Activated CD8-positive, alpha-beta memory T cell treated with anti-CD3 and anti-CD28 coated beads, Interleukin-2, amount 50 U/mL, for 1 hour (primary cell): ENCODE results near the gene PPP5C.
"Not testable (repeated sequence)": the region's sequence is repeated elsewhere in the genome, so short reads cannot be mapped to it uniquely, and the experiment has no call there.

Experiments used
- DNase-seq: peaks from one replicate; pipeline ENCODE4 v3.0.0-alpha.2; 2020; ENCODE audit errors: extremely low read depth

The PPP5C gene

DNA sequence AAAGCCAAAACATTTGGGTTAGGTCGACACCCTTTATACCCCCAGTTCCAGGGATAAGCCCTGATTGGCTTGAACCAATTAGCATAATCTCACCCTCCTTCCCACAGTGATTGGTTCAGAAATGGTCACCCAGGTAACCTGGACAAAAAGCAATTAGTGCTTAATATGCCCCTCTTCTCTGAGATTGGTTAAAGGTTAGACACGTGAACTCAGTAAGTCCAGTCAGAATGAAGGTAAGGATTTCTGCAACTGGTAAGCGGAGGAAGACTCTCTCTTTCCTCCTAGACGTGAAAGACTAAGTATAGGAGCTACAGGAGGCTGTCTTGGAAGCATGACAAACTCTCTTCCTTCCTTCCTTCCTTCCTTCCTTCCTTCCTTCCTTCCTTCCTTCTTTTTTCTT is 83.1 kb downstream of the PPP5C start:
- no peak for DNase-seq

DNA sequence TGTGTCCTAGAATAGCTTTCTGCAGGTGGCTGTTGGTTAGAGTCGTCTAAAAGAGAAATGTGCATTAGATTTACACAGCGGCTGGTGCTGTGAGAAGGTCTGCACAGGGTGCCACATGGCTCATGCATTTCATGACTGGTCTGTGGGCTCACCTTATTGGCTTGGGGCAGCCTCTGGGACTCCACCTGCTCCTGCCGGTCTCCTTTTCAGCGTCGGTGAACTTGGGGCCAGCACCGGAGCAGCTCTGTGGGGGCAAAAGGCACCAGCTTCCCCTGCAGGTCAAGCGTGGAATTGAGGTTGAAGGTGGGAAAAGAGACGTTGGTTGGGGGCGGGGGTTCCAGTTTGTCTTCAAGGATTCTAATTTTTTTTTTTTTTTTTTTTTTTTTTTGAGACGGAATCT is 84.9 kb downstream of the PPP5C start:
- no peak for DNase-seq

DNA sequence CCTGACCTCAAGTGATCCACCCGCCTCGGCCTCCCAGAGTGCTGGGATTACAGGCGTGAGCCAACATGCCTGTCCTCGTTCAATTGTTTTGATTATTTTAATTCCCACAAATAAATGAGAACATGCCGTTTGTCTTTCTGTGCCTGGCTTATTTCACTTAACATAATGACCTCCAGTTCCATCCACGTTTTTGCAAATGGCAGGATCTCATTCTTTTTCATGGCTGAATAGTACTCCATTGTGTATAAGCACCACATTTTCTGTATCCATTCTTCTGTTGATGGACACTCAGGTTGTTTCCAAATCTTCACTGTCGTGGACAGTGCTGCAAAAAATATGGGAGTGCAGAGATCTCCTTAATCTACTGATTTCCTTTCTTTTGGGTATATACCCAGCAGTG is 86.6 kb downstream of the PPP5C start:
- DNase-seq: not testable (repeated sequence)

DNA sequence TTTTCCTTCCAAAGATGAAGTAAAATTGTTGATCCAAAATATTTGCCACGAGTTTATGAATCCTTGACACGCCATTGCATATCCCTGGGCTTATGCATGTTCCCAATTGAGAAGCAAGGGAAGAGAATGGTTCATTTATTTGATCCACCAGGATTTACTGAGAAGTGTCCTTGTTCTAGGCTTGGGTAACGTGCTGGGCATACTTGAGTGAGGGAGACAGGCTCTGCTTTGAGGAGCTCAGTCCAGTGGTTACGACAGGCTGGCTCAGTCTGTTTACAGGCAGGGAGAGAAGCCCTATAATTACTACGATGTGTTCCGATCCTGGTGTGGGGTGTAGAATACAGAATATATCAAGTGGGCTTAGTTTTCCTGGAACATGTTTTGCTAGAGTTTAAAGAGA is 88.1 kb downstream of the PPP5C start:
- no peak for DNase-seq

DNA sequence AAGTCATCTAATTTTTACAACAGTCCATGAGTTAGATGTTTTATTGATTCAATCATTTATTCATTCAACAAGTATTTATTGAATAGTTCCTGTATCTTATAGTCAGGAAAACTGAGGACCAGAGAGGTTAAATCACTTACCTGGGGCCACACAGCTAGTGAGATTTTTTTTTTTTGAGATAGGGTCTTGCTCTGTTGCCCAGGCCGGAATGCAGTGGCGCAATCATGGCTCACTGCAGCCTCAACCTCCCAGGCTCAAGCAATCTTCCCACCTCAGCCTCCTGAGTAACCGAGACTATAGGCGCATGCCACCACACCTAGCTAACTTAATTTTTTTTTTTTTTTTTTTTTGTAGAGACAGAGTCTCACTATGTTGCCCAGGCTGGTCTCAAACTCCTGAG is 88.8 kb downstream of the PPP5C start:
- DNase-seq: not testable (repeated sequence)
